HG02763 (cell line): Measurements from ENCODE around the gene CD177.
"Not testable (repeated sequence)": the region's sequence is repeated elsewhere in the genome, so short reads cannot be mapped to it uniquely, and the experiment has no call there.

Source experiments
- ATAC-seq: cut with Tn5 transposase; IDR thresholded peaks from one replicate; pipeline ENCODE4 v1.9.1; 2021; ENCODE audit warnings: mild to moderate bottlenecking, moderate library complexity; ENCODE audit not compliant: unreplicated experiment

The CD177 gene

GRCh38 chr19:43353606-43354304 lies at the start of gene CD177:
Gene CD177 (plus strand): TSS chr19:43353686. CDS start chr19:43353715, 29 bp downstream.
- ATAC-seq = no peak

GRCh38 chr19:43305642-43306041 lies 47.8 kb upstream of the CD177 start:
- no peak for ATAC-seq

- ATAC-seq = no peak
These were observed 47.4 kb upstream of the CD177 start for GRCh38 chr19:43306097-43306496.

- ATAC-seq = no peak
These were observed 45.2 kb upstream of the CD177 start for GRCh38 chr19:43308244-43308815.

GRCh38 chr19:43309466-43309865 lies 44.0 kb upstream of the CD177 start:
- ATAC-seq = no peak

- ATAC-seq = no peak
These were observed 43.3 kb upstream of the CD177 start for GRCh38 chr19:43310221-43310620.

- no peak for ATAC-seq
These were observed 42.2 kb upstream of the CD177 start for GRCh38 chr19:43311256-43311655.

GRCh38 chr19:43311706-43312105 lies 41.8 kb upstream of the CD177 start:
- ATAC-seq = no peak

- ATAC-seq = no peak
These were observed 39.6 kb upstream of the CD177 start for GRCh38 chr19:43313711-43314495.

GRCh38 chr19:43315851-43316250 lies 37.6 kb upstream of the CD177 start:
- ATAC-seq = no peak

GRCh38 chr19:43316591-43317319 lies 36.7 kb upstream of the CD177 start:
- ATAC-seq = no peak

GRCh38 chr19:43318203-43318602 lies 35.3 kb upstream of the CD177 start:
- no peak for ATAC-seq

GRCh38 chr19:43318796-43319314 lies 34.6 kb upstream of the CD177 start:
- no peak for ATAC-seq

- ATAC-seq = no peak
These were observed 32.9 kb upstream of the CD177 start for GRCh38 chr19:43320546-43320945.

GRCh38 chr19:43326761-43327160 lies 26.7 kb upstream of the CD177 start:
- not testable (repeated sequence) for ATAC-seq

GRCh38 chr19:43328561-43328960 lies 24.9 kb upstream of the CD177 start:
- not testable (repeated sequence) for ATAC-seq

- ATAC-seq = not testable (repeated sequence)
These were observed 24.4 kb upstream of the CD177 start for GRCh38 chr19:43329049-43329448.

GRCh38 chr19:43329989-43330388 lies 23.5 kb upstream of the CD177 start:
- no peak for ATAC-seq

- no peak for ATAC-seq
These were observed 22.6 kb upstream of the CD177 start for GRCh38 chr19:43330726-43331434.

- no peak for ATAC-seq
These were observed 22.0 kb upstream of the CD177 start for GRCh38 chr19:43331435-43332010.
